ENCODE measurements around the gene MMP23B.

MMP23B gene

GRCh38 chr1:1664941-1665814, 33.2 kb downstream of the MMP23B start:
- no peak overlapping the region for H3K4me3 ChIP-seq (ENCODE audit: low read length in 2 of 2)
- no peak overlapping the region for H2BK15ac ChIP-seq (ENCODE audit: low read length)
- no peak overlapping the region for H3K27ac ChIP-seq (replicated peaks; ENCODE audit: low read length)
- no peak overlapping the region for H4K91ac ChIP-seq (ENCODE audit: low read depth, low read length, poor library complexity)
- H3K23ac ChIP-seq (ENCODE audit: low read depth, low read length, poor library complexity): peak overlapping the region; percentile 43
- no peak overlapping the region for H2BK12ac ChIP-seq (ENCODE audit: low read length)
- H3K36me3 ChIP-seq (replicated peaks in 1 of 2; ENCODE audit: control insufficient read depth in 2 of 2, insufficient read depth in 2 of 2, low read length in 2 of 2): peaks cover 24 to 53% of the 10 kb centered on the region in 2 donors
- no peak overlapping the region for H2BK120ac ChIP-seq (ENCODE audit: low read depth, low read length)
- no peak overlapping the region for H3K18ac ChIP-seq (ENCODE audit: low read length)
- no peaks in the 10 kb centered on the region for H3K9me3 ChIP-seq (replicated peaks in 1 of 2; ENCODE audit: control insufficient read depth in 2 of 2, insufficient read depth in 1 of 2, low read depth in 1 of 2, low read length in 2 of 2)
- peak overlapping the region; percentile 75 for H2BK5ac ChIP-seq (ENCODE audit: low read length)
- H4K8ac ChIP-seq (ENCODE audit: low read depth, low read length): peak overlapping the region; percentile 43
- no peak overlapping the region for H2AFZ ChIP-seq (ENCODE audit: low read length)
- no peak overlapping the region for H2AK5ac ChIP-seq (ENCODE audit: low read depth, low read length)
- no peak for DNase-seq (ENCODE audit: low spot score)
- H3K9ac ChIP-seq (ENCODE audit: low read depth, low read length, poor library complexity): no peak overlapping the region
- H3K27me3 ChIP-seq (ENCODE audit: control insufficient read depth in 3 of 3, insufficient read depth in 3 of 3, low read depth in 1 of 3, low read length in 3 of 3): no peaks in the 10 kb centered on the region
- H3K4ac ChIP-seq (ENCODE audit: low read length): no peak overlapping the region
- peaks cover 8% of the 10 kb centered on the region for H3K79me1 ChIP-seq (ENCODE audit: low read depth, low read length)
- WGBS, 2 donors (ENCODE audit: extremely low coverage in 2 of 2, insufficient read length in 2 of 2, insufficient replicate concordance in 1 of 2): no CpG with 5 or more reads among the region's 27 CpGs
- H3K4me1 ChIP-seq (ENCODE audit: control insufficient read depth in 2 of 2, insufficient read depth in 1 of 2, low read depth in 1 of 2, low read length in 2 of 2): no peaks in the 10 kb centered on the region
- no peak overlapping the region for H3K14ac ChIP-seq (ENCODE audit: low read length)
- no peak overlapping the region for H3K4me2 ChIP-seq (ENCODE audit: insufficient read depth, low read length, poor library complexity, severe bottlenecking)

DNA sequence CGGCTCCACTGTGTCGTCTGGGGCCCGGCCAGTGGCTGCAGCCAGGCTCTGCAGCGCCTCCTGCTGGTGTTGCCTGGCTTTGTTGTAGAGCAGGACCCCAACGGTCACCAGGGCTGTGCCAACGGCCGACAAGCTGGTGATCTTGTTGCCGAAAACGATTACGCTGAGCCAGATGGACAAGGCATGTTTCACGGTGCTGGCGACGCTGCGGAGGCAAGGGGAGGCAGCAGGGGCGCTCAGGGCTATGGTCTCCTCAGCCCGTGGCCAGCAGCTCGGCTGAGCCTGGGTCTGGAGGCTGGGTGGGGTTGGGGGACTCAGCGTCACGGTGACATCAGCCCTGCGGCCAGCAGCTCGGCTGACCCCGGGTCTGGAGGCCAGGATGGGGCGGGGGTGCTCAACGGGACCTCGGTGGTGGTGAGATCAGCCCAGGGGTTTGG, 33.9 kb downstream of the MMP23B start:
- H3K27ac ChIP-seq (replicated peaks; ENCODE audit: low read length): no peak overlapping the region
- H3K14ac ChIP-seq (ENCODE audit: low read length): no peak overlapping the region
- H3K27me3 ChIP-seq (ENCODE audit: control insufficient read depth in 3 of 3, insufficient read depth in 3 of 3, low read depth in 1 of 3, low read length in 3 of 3): no peaks in the 10 kb centered on the region
- H2BK5ac ChIP-seq (ENCODE audit: low read length): peak overlapping the region; percentile 75
- no peak overlapping the region for H2AFZ ChIP-seq (ENCODE audit: low read length)
- peak overlapping the region; percentile 43 for H3K23ac ChIP-seq (ENCODE audit: low read depth, low read length, poor library complexity)
- no peaks in the 10 kb centered on the region for H3K9me3 ChIP-seq (replicated peaks in 1 of 2; ENCODE audit: control insufficient read depth in 2 of 2, insufficient read depth in 1 of 2, low read depth in 1 of 2, low read length in 2 of 2)
- no peak overlapping the region for H4K91ac ChIP-seq (ENCODE audit: low read depth, low read length, poor library complexity)
- H3K79me1 ChIP-seq (ENCODE audit: low read depth, low read length): peaks cover 8% of the 10 kb centered on the region
- no peaks in the 10 kb centered on the region for H3K4me1 ChIP-seq (ENCODE audit: control insufficient read depth in 2 of 2, insufficient read depth in 1 of 2, low read depth in 1 of 2, low read length in 2 of 2)
- peak; percentile 11 for DNase-seq (ENCODE audit: low spot score)
- H2AK5ac ChIP-seq (ENCODE audit: low read depth, low read length): no peak overlapping the region
- H3K4me2 ChIP-seq (ENCODE audit: insufficient read depth, low read length, poor library complexity, severe bottlenecking): no peak overlapping the region
- H2BK15ac ChIP-seq (ENCODE audit: low read length): no peak overlapping the region
- H3K18ac ChIP-seq (ENCODE audit: low read length): peak overlapping the region; percentile 48
- H3K36me3 ChIP-seq (replicated peaks in 1 of 2; ENCODE audit: control insufficient read depth in 2 of 2, insufficient read depth in 2 of 2, low read length in 2 of 2): peaks cover 24 to 57% of the 10 kb centered on the region in 2 donors
- no peak overlapping the region for H3K4me3 ChIP-seq (ENCODE audit: low read length in 2 of 2)
- H3K4ac ChIP-seq (ENCODE audit: low read length): no peak overlapping the region
- peak overlapping the region; percentile 65 for H4K8ac ChIP-seq (ENCODE audit: low read depth, low read length)
- H2BK120ac ChIP-seq (ENCODE audit: low read depth, low read length): no peak overlapping the region
- WGBS, 2 donors (ENCODE audit: extremely low coverage in 2 of 2, insufficient read length in 2 of 2, insufficient replicate concordance in 1 of 2): no CpG with 5 or more reads among the region's 25 CpGs
- no peak overlapping the region for H2BK12ac ChIP-seq (ENCODE audit: low read length)
- no peak overlapping the region for H3K9ac ChIP-seq (ENCODE audit: low read depth, low read length, poor library complexity)

- WGBS, 2 donors (ENCODE audit: extremely low coverage in 2 of 2, insufficient read length in 2 of 2, insufficient replicate concordance in 1 of 2): no CpG with 5 or more reads among the region's 15 CpGs
- H3K4ac ChIP-seq (ENCODE audit: low read length): no peak overlapping the region
- no peak overlapping the region for H3K9ac ChIP-seq (ENCODE audit: low read depth, low read length, poor library complexity)
- no peak overlapping the region for H2BK15ac ChIP-seq (ENCODE audit: low read length)
- no peaks in the 10 kb centered on the region for H3K9me3 ChIP-seq (replicated peaks in 1 of 2; ENCODE audit: control insufficient read depth in 2 of 2, insufficient read depth in 1 of 2, low read depth in 1 of 2, low read length in 2 of 2)
- H3K14ac ChIP-seq (ENCODE audit: low read length): no peak overlapping the region
- no peak overlapping the region for H3K4me2 ChIP-seq (ENCODE audit: insufficient read depth, low read length, poor library complexity, severe bottlenecking)
- H3K27me3 ChIP-seq (ENCODE audit: control insufficient read depth in 3 of 3, insufficient read depth in 3 of 3, low read depth in 1 of 3, low read length in 3 of 3): no peaks in the 10 kb centered on the region
- peak overlapping the region; percentile 10 for H2BK12ac ChIP-seq (ENCODE audit: low read length)
- no peak overlapping the region for H4K91ac ChIP-seq (ENCODE audit: low read depth, low read length, poor library complexity)
- no peak for DNase-seq (ENCODE audit: low spot score)
- no peak overlapping the region for H4K8ac ChIP-seq (ENCODE audit: low read depth, low read length)
- H2BK120ac ChIP-seq (ENCODE audit: low read depth, low read length): no peak overlapping the region
- H3K4me1 ChIP-seq (ENCODE audit: control insufficient read depth in 2 of 2, insufficient read depth in 1 of 2, low read depth in 1 of 2, low read length in 2 of 2): no peaks in the 10 kb centered on the region
- H2BK5ac ChIP-seq (ENCODE audit: low read length): no peak overlapping the region
- peaks cover 30 to 64% of the 10 kb centered on the region in 2 donors for H3K36me3 ChIP-seq (replicated peaks in 1 of 2; ENCODE audit: control insufficient read depth in 2 of 2, insufficient read depth in 2 of 2, low read length in 2 of 2)
- H3K18ac ChIP-seq (ENCODE audit: low read length): no peak overlapping the region
- no peak overlapping the region for H2AFZ ChIP-seq (ENCODE audit: low read length)
- peaks cover 8% of the 10 kb centered on the region for H3K79me1 ChIP-seq (ENCODE audit: low read depth, low read length)
- H3K23ac ChIP-seq (ENCODE audit: low read depth, low read length, poor library complexity): no peak overlapping the region
- no peak overlapping the region for H2AK5ac ChIP-seq (ENCODE audit: low read depth, low read length)
- no peak overlapping the region for H3K27ac ChIP-seq (replicated peaks; ENCODE audit: low read length)
- no peak overlapping the region for H3K4me3 ChIP-seq (ENCODE audit: low read length in 2 of 2)
Measured at GRCh38 chr1:1666526-1666925, 34.6 kb downstream of the MMP23B start.

All from neuronal stem cell (in vitro differentiated cells).